Measurements from ENCODE around the gene JAK2.
"Not testable (repeated sequence)": the region's sequence is repeated elsewhere in the genome, so short reads cannot be mapped to it uniquely, and the experiment has no call there.

The JAK2 gene

GRCh38 chr9:5040730-5041389, 55.8 kb downstream of the JAK2 start:
- no peak for DNase-seq (ENCODE audit: low read depth, low spot score)
- H3K27ac ChIP-seq: no peak overlapping the region

DNA sequence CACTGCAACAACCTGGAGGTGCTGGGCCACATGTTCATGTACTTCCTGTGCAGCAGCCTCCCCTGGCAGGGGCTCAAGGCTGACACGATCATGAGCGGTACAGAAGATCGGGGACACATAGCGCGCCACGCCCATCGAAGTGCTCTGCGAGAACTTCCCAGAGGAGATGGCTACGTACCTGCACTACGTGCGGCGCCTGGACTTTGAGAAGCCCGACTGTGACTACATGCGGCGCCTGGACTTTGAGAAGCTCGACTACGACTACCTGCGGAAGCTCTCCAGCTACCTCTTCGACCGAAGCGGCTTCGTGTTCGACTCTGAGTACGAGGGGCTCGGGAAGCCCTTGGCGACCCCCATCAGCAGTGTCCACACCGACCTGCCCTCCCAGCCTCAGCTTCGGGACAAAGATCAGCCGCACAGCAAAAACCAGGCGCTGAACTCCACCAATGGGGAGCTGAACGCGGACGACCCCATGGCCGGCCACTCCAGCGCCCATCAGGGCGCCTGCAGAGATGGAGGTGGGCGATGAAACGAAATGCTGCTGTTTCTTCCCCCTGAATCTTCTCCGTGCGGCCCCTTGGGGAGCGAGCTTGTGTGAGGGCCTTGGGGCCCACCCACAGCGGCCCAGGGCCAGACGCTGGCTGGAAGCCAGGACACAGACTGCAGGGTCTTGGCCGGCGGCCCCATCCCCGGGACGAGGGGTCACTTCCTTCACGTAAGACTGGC, 56.5 kb downstream of the JAK2 start:
- H3K27ac ChIP-seq: no peak overlapping the region
- DNase-seq (ENCODE audit: low read depth, low spot score): no peak

- H3K27ac ChIP-seq: no peak overlapping the region
- no peak for DNase-seq (ENCODE audit: low read depth, low spot score)
Observed at GRCh38 chr9:5042661-5043178, 57.6 kb downstream of the JAK2 start.

- no peak for DNase-seq (ENCODE audit: low read depth, low spot score)
- no peak overlapping the region for H3K27ac ChIP-seq
Observed at GRCh38 chr9:5043381-5043780, 58.3 kb downstream of the JAK2 start.

GRCh38 chr9:5044160-5044559, 59.1 kb downstream of the JAK2 start:
- H3K27ac ChIP-seq: no peak overlapping the region
- DNase-seq (ENCODE audit: low read depth, low spot score): no peak

GRCh38 chr9:5052838-5053237, 67.8 kb downstream of the JAK2 start:
- no peak overlapping the region for H3K27ac ChIP-seq
- DNase-seq (ENCODE audit: low read depth, low spot score): no peak

DNA sequence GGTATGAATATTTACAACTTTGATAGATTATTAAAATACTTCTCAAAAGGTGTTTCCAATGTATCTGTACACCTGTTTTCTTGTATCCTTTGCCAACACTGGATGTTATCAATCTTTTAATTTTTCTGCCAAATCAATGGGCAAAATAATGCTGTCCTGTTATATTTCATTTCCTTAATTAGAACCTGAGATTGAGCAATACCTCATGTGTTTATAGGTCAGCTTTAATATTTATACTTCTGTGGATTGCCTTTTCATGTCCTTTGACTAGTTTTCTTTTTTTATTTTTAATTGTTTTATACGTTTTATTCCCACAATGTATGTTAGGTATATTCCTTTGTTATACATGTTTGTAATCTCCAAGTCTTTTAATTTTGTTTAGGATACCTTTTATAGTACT, 77.6 kb downstream of the JAK2 start:
- no peak overlapping the region for H3K27ac ChIP-seq
- DNase-seq (ENCODE audit: low read depth, low spot score): no peak

GRCh38 chr9:5072871-5073270, 87.8 kb downstream of the JAK2 start:
- no peak overlapping the region for H3K27ac ChIP-seq
- DNase-seq (ENCODE audit: low read depth, low spot score): no peak

DNA sequence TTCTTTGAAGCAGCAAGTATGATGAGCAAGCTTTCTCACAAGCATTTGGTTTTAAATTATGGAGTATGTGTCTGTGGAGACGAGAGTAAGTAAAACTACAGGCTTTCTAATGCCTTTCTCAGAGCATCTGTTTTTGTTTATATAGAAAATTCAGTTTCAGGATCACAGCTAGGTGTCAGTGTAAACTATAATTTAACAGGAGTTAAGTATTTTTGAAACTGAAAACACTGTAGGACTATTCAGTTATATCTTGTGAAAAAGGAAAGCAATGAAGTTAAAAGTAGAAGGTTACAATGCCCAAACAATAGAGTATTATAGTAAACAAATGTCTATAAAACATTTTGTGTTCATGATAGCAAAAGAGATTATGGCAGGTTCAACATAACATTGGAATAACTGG, 88.6 kb downstream of the JAK2 start:
- DNase-seq (ENCODE audit: low read depth, low spot score): no peak
- H3K27ac ChIP-seq: no peak overlapping the region

GRCh38 chr9:5085993-5086392, 100.9 kb downstream of the JAK2 start:
- DNase-seq (ENCODE audit: low read depth, low spot score): no peak
- no peak overlapping the region for H3K27ac ChIP-seq

- no peak overlapping the region for H3K27ac ChIP-seq
- DNase-seq (ENCODE audit: low read depth, low spot score): peak; percentile 2
Observed at GRCh38 chr9:5089737-5090136, 104.7 kb downstream of the JAK2 start.

DNA sequence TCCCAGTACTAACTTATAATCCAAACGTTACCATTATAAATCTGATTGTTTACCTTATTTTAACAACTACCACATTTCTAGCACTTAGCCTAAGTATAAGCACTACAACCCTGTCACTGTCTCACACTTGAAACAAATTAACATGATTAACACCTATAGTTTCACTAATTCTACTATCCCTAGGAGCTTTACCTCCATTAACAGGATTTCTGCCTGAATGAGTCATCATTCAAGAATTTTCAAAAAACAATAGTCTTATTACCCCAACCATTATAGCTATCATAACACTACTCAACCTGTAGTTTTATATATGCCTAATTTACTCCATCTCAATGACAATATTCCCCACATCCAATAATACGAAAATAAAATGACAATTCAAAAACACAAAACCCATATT, 110.7 kb downstream of the JAK2 start:
- H3K27ac ChIP-seq: no peak overlapping the region
- no peak for DNase-seq (ENCODE audit: low read depth, low spot score)

- H3K27ac ChIP-seq: no peak overlapping the region
- no peak for DNase-seq (ENCODE audit: low read depth, low spot score)
Observed at GRCh38 chr9:5099466-5099865, 114.4 kb downstream of the JAK2 start.

- not testable (repeated sequence) for DNase-seq (ENCODE audit: low read depth, low spot score); H3K27ac ChIP-seq
Observed at GRCh38 chr9:5101127-5101526, 116.1 kb downstream of the JAK2 start.

DNA sequence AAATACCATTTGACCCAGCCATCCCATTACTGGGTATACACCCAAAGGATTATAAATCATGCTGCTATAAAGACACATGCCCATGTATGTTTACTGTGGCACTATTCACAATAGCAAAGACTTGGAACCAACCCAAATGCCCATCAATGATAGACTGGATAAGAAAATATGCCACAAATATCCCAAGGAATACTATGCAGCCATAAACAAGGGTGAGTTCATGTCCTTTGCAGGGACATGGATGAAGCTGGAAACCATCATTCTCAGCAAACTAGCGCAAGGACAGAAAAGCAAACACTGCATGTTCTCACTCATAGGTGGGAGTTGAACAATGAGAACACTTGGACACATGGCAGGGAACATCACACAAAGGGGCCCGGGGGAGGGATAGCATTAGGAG, 121.4 kb downstream of the JAK2 start:
- not testable (repeated sequence) for DNase-seq (ENCODE audit: low read depth, low spot score); H3K27ac ChIP-seq

DNA sequence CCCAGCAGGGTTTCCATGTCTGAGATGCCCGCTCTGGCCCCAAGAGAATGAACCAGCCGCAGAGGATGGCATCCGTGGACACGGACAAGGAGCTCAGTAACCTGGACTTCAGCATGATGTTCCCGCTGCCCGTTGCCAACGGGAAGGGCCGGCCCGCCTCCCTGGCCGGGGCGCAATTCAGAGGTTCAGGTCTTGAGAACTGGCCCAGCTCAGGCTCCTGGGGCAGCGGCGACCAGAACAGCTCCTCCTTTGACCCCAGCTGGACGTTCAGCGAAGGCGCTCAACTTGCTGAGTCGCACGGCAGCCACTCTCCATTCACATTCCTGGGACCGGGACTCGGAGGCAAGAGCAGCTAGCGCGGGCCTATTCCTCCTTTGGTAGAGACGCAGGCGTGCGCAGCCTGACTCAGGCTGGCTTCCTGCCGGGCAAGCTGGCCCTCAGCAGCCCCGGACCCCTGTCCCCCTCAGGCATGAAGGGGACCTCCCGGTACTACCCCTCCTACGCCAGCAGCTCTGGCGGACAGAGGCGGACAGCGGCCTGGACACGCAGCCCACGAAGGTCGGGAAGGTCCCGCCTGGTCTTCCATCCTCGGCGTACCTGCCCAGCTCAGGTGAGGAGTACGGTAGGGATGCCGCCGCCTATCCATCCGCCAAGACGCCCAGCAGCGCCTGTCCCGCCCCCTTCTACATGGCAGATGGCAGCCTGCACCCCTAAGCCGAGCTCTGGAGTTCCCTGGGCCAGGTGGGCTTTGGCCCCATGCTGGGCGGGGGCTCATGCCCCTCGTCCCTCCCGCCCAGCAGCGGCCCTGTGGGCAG, 126.0 kb downstream of the JAK2 start:
- no peak overlapping the region for H3K27ac ChIP-seq
- DNase-seq (ENCODE audit: low read depth, low spot score): no peak

- DNase-seq (ENCODE audit: low read depth, low spot score): no peak
- H3K27ac ChIP-seq: no peak overlapping the region
Observed at GRCh38 chr9:5111696-5112095, 126.6 kb downstream of the JAK2 start.

DNA sequence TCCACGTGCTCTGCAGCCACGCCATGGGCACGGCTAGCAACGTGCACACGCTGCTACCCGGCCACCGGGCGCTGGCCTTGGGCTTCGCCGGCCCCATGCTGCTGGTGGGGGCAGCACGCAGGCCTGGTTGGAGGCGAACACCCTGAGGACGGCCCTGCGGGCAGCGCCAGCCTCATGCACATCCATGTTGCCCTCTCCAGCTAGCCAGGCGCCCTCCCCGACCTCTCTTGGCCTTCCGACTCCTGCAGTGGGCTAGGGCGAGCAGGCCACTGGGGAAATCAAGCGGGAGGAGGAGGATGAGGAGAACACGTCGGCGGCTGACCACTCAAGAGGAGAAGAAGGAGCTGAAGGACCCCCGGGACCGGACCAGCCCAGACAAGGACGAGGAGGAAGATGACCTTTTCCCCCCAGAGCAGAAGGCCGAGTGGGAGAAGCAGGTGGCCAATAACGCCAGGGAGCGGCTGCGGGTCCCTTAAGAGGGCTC, 127.1 kb downstream of the JAK2 start:
- DNase-seq (ENCODE audit: low read depth, low spot score): no peak
- H3K27ac ChIP-seq: no peak overlapping the region

DNA sequence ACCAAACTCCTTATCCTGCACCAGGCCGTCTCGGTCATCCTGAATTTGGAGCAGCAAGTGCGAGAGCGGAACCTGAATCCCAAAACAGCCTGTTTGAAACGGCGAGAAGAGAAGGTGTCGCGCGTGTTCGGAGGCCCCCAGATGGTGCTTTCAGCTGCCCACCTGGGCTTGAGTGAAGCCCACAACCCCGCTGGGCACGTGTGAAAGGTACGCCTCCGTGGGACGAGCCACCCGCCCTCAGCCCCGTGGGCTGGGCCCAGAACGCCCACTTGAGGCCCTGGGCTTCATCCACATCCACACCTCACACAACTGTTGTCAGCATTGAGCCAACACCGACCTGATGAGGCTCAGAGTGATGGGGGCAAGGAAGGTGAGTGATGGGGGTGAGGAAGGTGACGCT, 127.6 kb downstream of the JAK2 start:
- no peak overlapping the region for H3K27ac ChIP-seq
- no peak for DNase-seq (ENCODE audit: low read depth, low spot score)

- H3K27ac ChIP-seq: no peak overlapping the region
- no peak for DNase-seq (ENCODE audit: low read depth, low spot score)
Observed at GRCh38 chr9:5113523-5113922, 128.5 kb downstream of the JAK2 start.

All from epithelial cell of prostate (primary cell).